ENCODE results near the gene C15orf39. TPM values are rescaled to one million over a fixed set of nuclear protein-coding genes. Genes with fewer than 3 reads are reported as not detected.
"Not testable (repeated sequence)": the region's sequence is repeated elsewhere in the genome, so short reads cannot be mapped to it uniquely, and the experiment has no call there.

C15orf39 gene
- total RNA-seq, 4 donors from 2014 or later, result 10.6 to 18.3 (median 16.7) TPM

GRCh38 chr15:75237316-75237982, 35.8 kb downstream of the C15orf39 start:
- no peaks in the 10 kb centered on the region for H3K27me3 ChIP-seq

DNA sequence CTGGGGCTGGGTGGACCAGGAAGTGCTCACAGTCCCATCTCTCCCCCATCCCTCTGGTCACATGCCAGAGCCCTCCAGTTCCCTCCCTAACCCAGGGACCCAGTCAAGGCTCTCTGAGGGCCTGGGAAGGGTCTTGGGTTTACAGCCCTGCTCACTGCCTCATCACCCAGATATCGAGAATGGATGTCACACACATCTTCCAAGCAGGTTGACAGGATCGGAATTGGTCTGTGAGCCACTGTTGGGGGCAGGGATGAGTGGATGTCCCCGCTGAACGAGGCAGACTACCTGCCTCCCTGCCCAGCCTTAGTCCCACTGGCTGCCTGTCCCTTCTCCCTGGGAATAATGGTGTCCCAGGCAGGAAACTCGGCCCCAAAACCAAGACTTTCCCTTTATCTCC, 36.5 kb downstream of the C15orf39 start:
- intact Hi-C loops (cut with DNase I), result no loop called here
- Histone ChIP-seq H3K4me3 (replicated peaks in 1 of 3) (no peak overlapping the region), H3K27ac (no peak overlapping the region), H3K4me1 (no peaks in the 10 kb centered on the region), H3K9me3 (no peaks in the 10 kb centered on the region), H3K36me3 (no peaks in the 10 kb centered on the region), H3K27me3 (no peaks in the 10 kb centered on the region)
- WGBS, 2 donors, result 84 to 91% methylated on average over 5 of the region's 5 CpGs
- DNase-seq, result no peak
- TF ChIP-seq POLR2A (IDR thresholded peaks at IDR 0.05), result no peak
- TF ChIP-seq, protein P1, sequence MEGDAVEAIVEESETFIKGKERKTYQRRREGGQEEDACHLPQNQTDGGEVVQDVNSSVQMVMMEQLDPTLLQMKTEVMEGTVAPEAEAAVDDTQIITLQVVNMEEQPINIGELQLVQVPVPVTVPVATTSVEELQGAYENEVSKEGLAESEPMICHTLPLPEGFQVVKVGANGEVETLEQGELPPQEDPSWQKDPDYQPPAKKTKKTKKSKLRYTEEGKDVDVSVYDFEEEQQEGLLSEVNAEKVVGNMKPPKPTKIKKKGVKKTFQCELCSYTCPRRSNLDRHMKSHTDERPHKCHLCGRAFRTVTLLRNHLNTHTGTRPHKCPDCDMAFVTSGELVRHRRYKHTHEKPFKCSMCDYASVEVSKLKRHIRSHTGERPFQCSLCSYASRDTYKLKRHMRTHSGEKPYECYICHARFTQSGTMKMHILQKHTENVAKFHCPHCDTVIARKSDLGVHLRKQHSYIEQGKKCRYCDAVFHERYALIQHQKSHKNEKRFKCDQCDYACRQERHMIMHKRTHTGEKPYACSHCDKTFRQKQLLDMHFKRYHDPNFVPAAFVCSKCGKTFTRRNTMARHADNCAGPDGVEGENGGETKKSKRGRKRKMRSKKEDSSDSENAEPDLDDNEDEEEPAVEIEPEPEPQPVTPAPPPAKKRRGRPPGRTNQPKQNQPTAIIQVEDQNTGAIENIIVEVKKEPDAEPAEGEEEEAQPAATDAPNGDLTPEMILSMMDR (IDR thresholded peaks at IDR 0.05), result no peak

More at GRCh38 chr15:75237316-75237982, 35.8 kb downstream of the C15orf39 start:
- H3K27ac ChIP-seq, result no peak overlapping the region
- TF ChIP-seq, protein P1 (IDR thresholded peaks at IDR 0.05), result no peak
- TF ChIP-seq POLR2A (IDR thresholded peaks at IDR 0.05), result no peak
- no peak for DNase-seq
- no peak overlapping the region for H3K4me3 ChIP-seq (replicated peaks in 1 of 3)
- no peaks in the 10 kb centered on the region for H3K36me3 ChIP-seq
- intact Hi-C loops (cut with DNase I), result no loop called here
- H3K9me3 ChIP-seq, result no peaks in the 10 kb centered on the region
- 70 to 90% methylated on average over 9 to 11 of the region's 11 CpGs for WGBS, 2 donors
- H3K4me1 ChIP-seq, result no peaks in the 10 kb centered on the region

DNA sequence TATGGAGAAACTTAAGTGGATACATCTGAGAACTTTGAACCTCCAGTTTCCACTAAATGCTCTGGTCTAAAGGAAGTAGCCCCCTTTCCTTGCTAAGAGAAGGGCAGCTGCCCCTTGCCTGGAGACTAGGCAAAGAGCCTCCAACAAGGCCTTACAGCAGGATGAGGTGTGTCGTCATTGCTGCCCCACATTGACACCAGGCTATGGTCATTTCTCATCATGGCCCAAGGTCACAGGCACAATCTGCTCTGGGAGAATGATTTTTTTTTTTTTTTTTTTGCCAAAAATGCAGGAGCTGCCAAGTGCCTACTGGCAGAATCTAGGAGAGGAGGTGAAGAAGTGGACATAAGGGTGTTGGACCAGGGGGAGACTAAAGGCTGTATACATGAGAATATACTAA, 44.1 kb downstream of the C15orf39 start:
- intact Hi-C loops (cut with DNase I); H3K36me3 ChIP-seq; H3K9me3 ChIP-seq; H3K4me1 ChIP-seq; H3K4me3 ChIP-seq (replicated peaks in 1 of 3); DNase-seq; H3K27me3 ChIP-seq; H3K27ac ChIP-seq: not testable (repeated sequence)
- WGBS, 2 donors, result 87 to 100% methylated on average over 1 of the region's 1 CpG

GRCh38 chr15:75248991-75249390, 47.3 kb downstream of the C15orf39 start:
- H3K9me3 ChIP-seq; H3K4me3 ChIP-seq (replicated peaks in 1 of 3); H3K36me3 ChIP-seq; H3K27me3 ChIP-seq; H3K4me1 ChIP-seq; intact Hi-C loops (cut with DNase I); DNase-seq; H3K27ac ChIP-seq: not testable (repeated sequence)
- WGBS, 2 donors, result 67 to 71% methylated on average over 6 of the region's 6 CpGs

- 71 to 82% methylated on average over 4 of the region's 4 CpGs for WGBS, 2 donors
- H3K36me3 ChIP-seq, result no peaks in the 10 kb centered on the region
- no peak overlapping the region for H3K4me3 ChIP-seq (replicated peaks in 1 of 3)
- H3K4me1 ChIP-seq, result no peaks in the 10 kb centered on the region
- TF ChIP-seq, protein P1 (IDR thresholded peaks at IDR 0.05), result no peak
- TF ChIP-seq POLR2A (IDR thresholded peaks at IDR 0.05), result no peak
- H3K9me3 ChIP-seq, result no peaks in the 10 kb centered on the region
- no peak for DNase-seq
- no peak overlapping the region for H3K27ac ChIP-seq
- intact Hi-C loops (cut with DNase I), result no loop called here
- no peaks in the 10 kb centered on the region for H3K27me3 ChIP-seq
Observed at GRCh38 chr15:75249726-75250125, 48.0 kb downstream of the C15orf39 start.

DNA sequence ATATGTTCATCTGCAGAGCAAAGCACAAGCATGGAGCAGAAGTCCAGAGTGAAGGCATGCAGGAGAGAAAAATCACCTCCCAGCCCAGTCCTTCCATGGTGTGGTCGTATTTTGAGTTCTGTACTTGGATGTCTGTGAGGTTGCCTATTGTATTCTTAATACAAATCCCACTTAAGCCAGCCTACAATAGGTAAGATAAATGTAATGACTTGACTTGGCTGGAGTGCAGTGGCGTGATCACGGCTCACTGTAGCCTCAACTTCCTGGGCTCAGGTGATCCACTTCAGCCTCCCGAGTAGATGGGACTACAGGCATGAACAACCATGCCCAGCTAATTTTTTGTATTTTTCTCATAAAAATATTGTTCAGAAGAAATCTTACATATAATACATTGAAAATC, 49.7 kb downstream of the C15orf39 start:
- H3K4me3 ChIP-seq (replicated peaks in 1 of 3), result not testable (repeated sequence)

DNA sequence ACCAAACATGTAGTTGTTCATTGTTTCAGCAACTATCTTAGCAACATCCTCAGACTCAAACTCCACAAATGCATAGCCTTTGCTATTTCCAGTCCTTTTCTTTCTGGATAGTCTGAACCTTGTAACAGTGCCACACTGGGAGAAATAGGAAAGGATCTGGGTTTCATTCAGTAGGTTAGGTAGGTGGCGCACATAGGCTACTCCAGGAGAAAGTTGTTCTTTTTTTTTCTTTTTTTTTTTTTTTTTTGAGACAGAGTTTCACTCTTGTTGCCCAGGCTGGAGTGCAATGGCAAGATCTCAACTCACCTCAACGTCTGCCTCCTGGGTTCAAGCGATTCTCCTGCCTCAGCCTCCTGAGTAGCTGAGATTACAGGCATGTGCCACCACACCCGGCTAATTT, 50.6 kb downstream of the C15orf39 start:
- intact Hi-C loops (cut with DNase I); H3K4me3 ChIP-seq (replicated peaks in 1 of 3); H3K36me3 ChIP-seq; H3K27me3 ChIP-seq; H3K27ac ChIP-seq; DNase-seq; H3K4me1 ChIP-seq; H3K9me3 ChIP-seq: not testable (repeated sequence)
- 76 to 79% methylated on average over 4 of the region's 4 CpGs for WGBS, 2 donors

More for the DNA sequence above, 49.7 kb downstream of the C15orf39 start:
- H3K27me3 ChIP-seq; intact Hi-C loops (cut with DNase I); H3K9me3 ChIP-seq; DNase-seq; H3K27ac ChIP-seq; H3K36me3 ChIP-seq; H3K4me1 ChIP-seq: not testable (repeated sequence)
- 71 to 73% methylated on average over 4 of the region's 4 CpGs for WGBS, 2 donors

GRCh38 chr15:75258034-75258433, 56.4 kb downstream of the C15orf39 start, which contains the start of gene GOLGA6C:
GOLGA6C (plus strand) TSS chr15:75258334; CDS start chr15:75258599, 265 bp downstream.
- DNase-seq; H3K36me3 ChIP-seq; H3K4me3 ChIP-seq (replicated peaks in 1 of 3); intact Hi-C loops (cut with DNase I); H3K27me3 ChIP-seq; H3K9me3 ChIP-seq; H3K4me1 ChIP-seq; H3K27ac ChIP-seq: not testable (repeated sequence)
- no CpG with 5 or more reads among the region's 2 CpGs for WGBS, 2 donors

DNA sequence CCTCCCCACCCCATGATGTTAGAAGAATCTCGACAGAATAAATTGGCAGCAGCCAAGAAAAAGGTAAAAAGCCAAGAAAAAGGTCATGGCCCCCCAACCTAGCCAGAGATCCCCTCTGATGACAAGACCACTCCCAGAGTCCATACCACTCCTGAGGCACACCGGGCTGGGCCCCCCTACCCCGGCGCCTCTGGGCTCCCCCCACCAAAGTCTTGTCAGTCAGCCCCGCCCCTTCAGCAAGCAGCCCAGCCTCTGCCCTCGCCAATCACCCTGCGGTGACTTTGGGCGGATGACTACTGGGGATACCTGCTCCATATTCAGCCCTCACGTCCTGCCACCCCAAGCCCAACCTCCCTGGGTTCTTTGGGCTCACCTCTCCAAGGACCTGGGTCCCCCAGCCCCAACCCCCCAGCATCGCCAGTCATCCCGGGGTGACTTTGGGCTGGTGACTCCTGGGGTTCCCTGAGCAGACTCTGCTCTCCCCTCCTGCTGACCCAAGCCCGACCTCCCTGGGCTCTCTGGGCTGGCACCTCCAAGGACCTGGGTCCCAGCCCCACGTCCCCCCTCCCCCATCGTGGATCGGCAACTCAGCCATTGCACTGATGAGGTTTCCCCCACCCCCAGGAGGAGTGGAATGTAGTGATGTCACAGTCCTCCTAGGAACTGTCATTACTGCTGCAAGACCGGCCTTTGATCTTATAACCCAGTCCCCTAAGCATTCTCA, 57.1 kb downstream of the C15orf39 start:
- DNase-seq; H3K4me1 ChIP-seq; H3K36me3 ChIP-seq; H3K9me3 ChIP-seq; H3K4me3 ChIP-seq (replicated peaks in 1 of 3); H3K27ac ChIP-seq; H3K27me3 ChIP-seq; intact Hi-C loops (cut with DNase I): not testable (repeated sequence)
- WGBS, 2 donors, result no CpG with 5 or more reads among the region's 16 CpGs

DNA sequence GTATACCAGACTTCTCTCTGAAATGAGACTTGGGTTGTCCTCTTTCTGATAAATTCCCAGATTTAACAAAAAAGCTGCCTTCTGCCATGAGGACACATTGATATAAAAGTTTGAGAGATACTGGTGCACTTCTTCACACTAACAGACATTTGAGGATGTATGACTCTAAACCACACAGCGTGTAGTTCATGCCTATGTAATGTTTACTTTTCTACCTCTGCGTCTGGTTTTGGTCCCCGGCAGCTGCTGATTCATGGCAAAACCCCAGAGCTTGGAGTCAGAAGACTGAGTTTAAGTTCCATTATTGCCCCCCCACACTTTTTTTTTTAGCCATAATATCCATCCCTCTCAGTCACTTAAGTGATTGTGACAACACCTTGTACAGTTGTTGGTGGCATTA, 58.2 kb downstream of the C15orf39 start:
- DNase-seq; intact Hi-C loops (cut with DNase I); H3K4me1 ChIP-seq; H3K4me3 ChIP-seq (replicated peaks in 1 of 3); H3K9me3 ChIP-seq; H3K36me3 ChIP-seq; H3K27ac ChIP-seq; H3K27me3 ChIP-seq: not testable (repeated sequence)
- no CpG with 5 or more reads among the region's 3 CpGs for WGBS, 2 donors
